Activated CD4-positive, CD25-positive, alpha-beta regulatory T cell (primary cell): ENCODE results near the gene STARD13.

Source experiments
- DNase-seq, 4 experiments: peaks; one replicate each; lab custom pipeline; 2025; lab: John Stamatoyannopoulos, UW

The STARD13 gene

GRCh38 chr13:33285420-33286124 is at the start of gene STARD13:
Gene STARD13, minus strand, starts transcription at chr13:33285755. Its CDS starts 117 bp downstream, at chr13:33285638.
- DNase-seq, result no peak

- no peak for DNase-seq
Measured at GRCh38 chr13:33334831-33335230, 49.3 kb upstream of the STARD13 start.

GRCh38 chr13:33331962-33332361 is 46.4 kb upstream of the STARD13 start:
- no peak for DNase-seq

GRCh38 chr13:33330483-33330882 is 44.9 kb upstream of the STARD13 start:
- DNase-seq, result no peak

GRCh38 chr13:33328701-33329100 is 43.1 kb upstream of the STARD13 start:
- no peak for DNase-seq

GRCh38 chr13:33326723-33327122 is 41.2 kb upstream of the STARD13 start:
- no peak for DNase-seq

- DNase-seq, result no peak
Measured at GRCh38 chr13:33326246-33326645, 40.7 kb upstream of the STARD13 start.

- DNase-seq, result no peak
Measured at GRCh38 chr13:33323801-33324510, 38.4 kb upstream of the STARD13 start.

- no peak for DNase-seq
Measured at GRCh38 chr13:33322965-33323668, 37.6 kb upstream of the STARD13 start.

- DNase-seq, result no peak
Measured at GRCh38 chr13:33322543-33322809, 36.9 kb upstream of the STARD13 start.

- no peak for DNase-seq
Measured at GRCh38 chr13:33321686-33322542, 36.4 kb upstream of the STARD13 start.

GRCh38 chr13:33319859-33320258 is 34.3 kb upstream of the STARD13 start:
- DNase-seq, result no peak

- no peak for DNase-seq
Measured at GRCh38 chr13:33318744-33319143, 33.2 kb upstream of the STARD13 start.

GRCh38 chr13:33318037-33318436 is 32.5 kb upstream of the STARD13 start:
- no peak for DNase-seq

GRCh38 chr13:33316890-33317289 is 31.3 kb upstream of the STARD13 start:
- DNase-seq, result no peak

- DNase-seq, result no peak
Measured at GRCh38 chr13:33313504-33313903, 27.9 kb upstream of the STARD13 start.

GRCh38 chr13:33312861-33313212 is 27.3 kb upstream of the STARD13 start:
- no peak for DNase-seq

- DNase-seq, result no peak
Measured at GRCh38 chr13:33312150-33312860, 26.8 kb upstream of the STARD13 start.

- DNase-seq, result no peak
Measured at GRCh38 chr13:33311040-33311439, 25.5 kb upstream of the STARD13 start.

- no peak for DNase-seq
Measured at GRCh38 chr13:33310245-33311038, 24.9 kb upstream of the STARD13 start.

- DNase-seq, result no peak
Measured at GRCh38 chr13:33308863-33309262, 23.3 kb upstream of the STARD13 start.
